Right lobe of liver (tissue), 6 donors: ENCODE data around the gene PADI2. TPM values are rescaled to one million over a fixed set of nuclear protein-coding genes. Genes with fewer than 3 reads are reported as not detected.

Source experiments
- ATAC-seq, 4 donors: fragments of 200-7000 bp; cut with Tn5 transposase; one replicate each; pipeline ENCODE4 v1.9.1; 2020; ENCODE audit warnings: mild to moderate bottlenecking in 4 of 4, moderate library complexity in 4 of 4
- DNase-seq, 3 donors: peaks; one replicate each; pipeline ENCODE4 v3.0.0-alpha.2; 2020
- H3K27ac ChIP-seq, 3 donors: fragments of 200-600 bp; one replicate each; pipeline ENCODE4 v1.8.0; 2022
- H3K27me3 ChIP-seq, 2 donors: fragments of 200-600 bp; one replicate each; pipeline ENCODE4 v1.8.0; 2022
- H3K36me3 ChIP-seq, 4 donors: fragments of 200-600 bp; sonication (generic) in 1 of 4; one replicate each; pipeline versions ENCODE4 v1.5.1 to v1.8.0; 2017 to 2022; ENCODE audit warnings: control low read depth in 1 of 4
- H3K4me1 ChIP-seq, 4 donors: fragments of 200-600 bp; sonication (generic) in 1 of 4; one replicate each; pipeline versions ENCODE4 v1.5.1 to v1.8.0; 2017 to 2022; ENCODE audit warnings: control low read depth in 1 of 4
- H3K4me3 ChIP-seq, 3 donors: fragments of 200-600 bp; one replicate each; pipeline ENCODE4 v1.8.0; 2022
- H3K9me3 ChIP-seq, 4 donors: fragments of 200-600 bp; sonication (generic) in 1 of 4; one replicate each; pipeline versions ENCODE4 v1.5.1 to v1.8.0; 2017 to 2022; ENCODE audit warnings: control low read depth in 1 of 4
- CTCF ChIP-seq, 4 donors: fragments of 200-600 bp in 3 of 4; fragments of 450-650 bp in 1 of 4; IDR thresholded peaks; one replicate each; pipeline versions ENCODE4 v1.5.1 to v1.8.0; 2016 to 2022; ENCODE audit warnings: antibody characterized with exemption in 4 of 4, mild to moderate bottlenecking in 2 of 4
- POLR2A ChIP-seq: fragments of 450-650 bp; IDR thresholded peaks from one replicate; pipeline ENCODE4 v1.6.1; 2017; ENCODE audit warnings: antibody characterized with exemption, mild to moderate bottlenecking
- WGBS: methylation state at CpG from one replicate; pipeline ENCODE4 v1.1.6; 2018; ENCODE audit warnings: low coverage, low lambda C conversion rate; ENCODE audit not compliant: insufficient coverage; ENCODE audit errors: missing lambda C conversion rate; 5-methylcytosine and 5-hydroxymethylcytosine counted together
- intact Hi-C, 2 donors: fragments of 100-400 bp; cut with DNase I; formaldehyde crosslinking; loops; one replicate each; pipeline versions ENCODE4 v1.11.2 to v1.14.1; 2022
- total RNA-seq, 6 experiments: library from RNA; depleted of rRNA in 2 of 6; stranded (reverse); fragments of >200 nt in 2 of 6; fragmentation: NEBNext Ultra II Directional in 3 of 6; extraction: Animal tissue kit (Norgen Biotek cat#: 25700) in 3 of 6; gene quantifications; one replicate each; pipeline versions ENCODE4 v1.1.0 to v1.2.4, GENCODE V29; 2016 to 2023
- donor health status: DM: no; HTN: yes; CAD: no.
- donor health status: DM: no; HTN: no; CAD: no.
- donor health status: DM: no; HTN: no; CAD: no.
- donor health status: DM: no; HTN: yes; CAD: no.
- donor health status: DM: no; HTN: yes; CAD: no.

Gene PADI2
- total RNA-seq, 6 experiments from 2014 or later = 0.20 to 1.4 (median 0.78) TPM

GRCh38 chr1:17030206-17030605, 89.0 kb downstream of the PADI2 start:
- H3K27me3 ChIP-seq = no peaks in the 10 kb centered on the region
- ATAC-seq (peak in 1 of 4 donors; percentile 36), DNase-seq (no peak)
- no peaks in the 10 kb centered on the region for H3K9me3 ChIP-seq
- TF ChIP-seq CTCF (IDR thresholded peaks at IDR 0.05) (no peak), POLR2A (no peak)
- no peak overlapping the region for H3K4me3 ChIP-seq
- H3K36me3 ChIP-seq = peaks cover 4 to 73% (median 26%) of the 10 kb centered on the region in 4 donors
- no peak overlapping the region for H3K27ac ChIP-seq
- WGBS = 73% methylated on average over 4 of the region's 4 CpGs
- intact Hi-C loops = loop anchor here in 1 of 2 donors (10.0 kb wide), 1 partner anchor 65 kb away; no protein-coding TSS in a partner anchor
- peaks cover 0 to 6% (median 2%) of the 10 kb centered on the region in 4 donors for H3K4me1 ChIP-seq

DNA sequence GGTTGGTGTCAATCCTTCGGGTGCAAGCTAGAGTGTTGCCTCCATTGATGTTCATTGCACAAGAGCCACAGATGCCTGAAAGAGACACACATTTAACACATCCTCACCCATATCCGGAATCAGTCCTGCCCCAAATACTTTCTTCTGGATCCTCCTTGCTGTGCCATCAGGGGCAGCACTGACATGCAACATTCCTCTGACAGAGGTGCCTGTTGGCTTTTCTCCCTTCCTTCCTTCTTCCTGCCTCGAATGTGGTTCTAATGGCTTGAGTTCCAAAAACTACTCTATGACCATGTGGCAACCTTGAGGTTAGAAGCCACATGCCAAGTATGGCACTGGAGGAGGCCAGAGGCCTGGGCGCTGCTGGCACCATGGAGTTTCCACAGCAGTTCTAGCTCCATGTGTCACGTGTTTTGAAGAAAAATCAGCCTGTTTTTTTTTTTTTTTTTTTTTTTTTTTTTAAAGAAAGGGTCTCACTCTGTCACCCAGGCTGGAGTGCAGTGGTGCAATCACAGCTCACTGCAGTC, 90.5 kb downstream of the PADI2 start:
- intact Hi-C loops = no loop called here
- H3K4me1 ChIP-seq = peaks cover 0 to 6% (median 2%) of the 10 kb centered on the region in 4 donors
- WGBS = 74% methylated on average over 3 of the region's 5 CpGs
- H3K27me3 ChIP-seq = no peaks in the 10 kb centered on the region
- H3K27ac ChIP-seq = no peak overlapping the region
- DNase-seq = peak in 1 of 3 donors; percentile 8
- H3K4me3 ChIP-seq = no peak overlapping the region
- peaks cover 4 to 86% (median 35%) of the 10 kb centered on the region in 4 donors for H3K36me3 ChIP-seq
- H3K9me3 ChIP-seq = no peaks in the 10 kb centered on the region
- TF ChIP-seq POLR2A (no peak), CTCF (IDR thresholded peaks at IDR 0.05) (no peak)
- ATAC-seq = no peak

- Histone ChIP-seq H3K4me3 (no peak overlapping the region), H3K36me3 (peaks cover 4 to 87% (median 40%) of the 10 kb centered on the region in 4 donors), H3K4me1 (peaks cover 0 to 6% (median 2%) of the 10 kb centered on the region in 4 donors), H3K27ac (no peak overlapping the region), H3K9me3 (no peaks in the 10 kb centered on the region), H3K27me3 (no peaks in the 10 kb centered on the region)
- DNase-seq (peak in 1 of 3 donors; percentile 36), ATAC-seq (peak in 1 of 4 donors; percentile 43)
- no peak for TF ChIP-seq POLR2A
- TF ChIP-seq CTCF (IDR thresholded peaks at IDR 0.05) = no peak
- intact Hi-C loops = no loop called here
- 44% methylated on average over 2 of the region's 2 CpGs for WGBS
Measured at GRCh38 chr1:17027900-17028299, 91.4 kb downstream of the PADI2 start.

- peaks cover 0 to 6% (median 2%) of the 10 kb centered on the region in 4 donors for H3K4me1 ChIP-seq
- no peaks in the 10 kb centered on the region for H3K9me3 ChIP-seq
- ATAC-seq = peak; percentile 38 to 60 (median 47)
- peaks cover under 1 to 87% (median 42%) of the 10 kb centered on the region in 4 donors for H3K36me3 ChIP-seq
- TF ChIP-seq CTCF (IDR thresholded peaks at IDR 0.05) (no peak), POLR2A (no peak)
- peak in 1 of 3 donors; percentile 28 for DNase-seq
- 77% methylated on average over 1 of the region's 5 CpGs for WGBS
- no peak overlapping the region for H3K4me3 ChIP-seq
- intact Hi-C loops = no loop called here
- H3K27me3 ChIP-seq = no peaks in the 10 kb centered on the region
- no peak overlapping the region for H3K27ac ChIP-seq
Measured at GRCh38 chr1:17027403-17027802, 91.8 kb downstream of the PADI2 start.
